DLD1 (cell line): Measurements from ENCODE around the gene LYPD1.

ENCODE experiments used
- in situ Hi-C: cut with HindIII; loops from 2 replicates; pipeline ENCODE4 v1.10.0; 2017; ENCODE audit warnings: low sequenced_read_pairs

The LYPD1 gene

DNA sequence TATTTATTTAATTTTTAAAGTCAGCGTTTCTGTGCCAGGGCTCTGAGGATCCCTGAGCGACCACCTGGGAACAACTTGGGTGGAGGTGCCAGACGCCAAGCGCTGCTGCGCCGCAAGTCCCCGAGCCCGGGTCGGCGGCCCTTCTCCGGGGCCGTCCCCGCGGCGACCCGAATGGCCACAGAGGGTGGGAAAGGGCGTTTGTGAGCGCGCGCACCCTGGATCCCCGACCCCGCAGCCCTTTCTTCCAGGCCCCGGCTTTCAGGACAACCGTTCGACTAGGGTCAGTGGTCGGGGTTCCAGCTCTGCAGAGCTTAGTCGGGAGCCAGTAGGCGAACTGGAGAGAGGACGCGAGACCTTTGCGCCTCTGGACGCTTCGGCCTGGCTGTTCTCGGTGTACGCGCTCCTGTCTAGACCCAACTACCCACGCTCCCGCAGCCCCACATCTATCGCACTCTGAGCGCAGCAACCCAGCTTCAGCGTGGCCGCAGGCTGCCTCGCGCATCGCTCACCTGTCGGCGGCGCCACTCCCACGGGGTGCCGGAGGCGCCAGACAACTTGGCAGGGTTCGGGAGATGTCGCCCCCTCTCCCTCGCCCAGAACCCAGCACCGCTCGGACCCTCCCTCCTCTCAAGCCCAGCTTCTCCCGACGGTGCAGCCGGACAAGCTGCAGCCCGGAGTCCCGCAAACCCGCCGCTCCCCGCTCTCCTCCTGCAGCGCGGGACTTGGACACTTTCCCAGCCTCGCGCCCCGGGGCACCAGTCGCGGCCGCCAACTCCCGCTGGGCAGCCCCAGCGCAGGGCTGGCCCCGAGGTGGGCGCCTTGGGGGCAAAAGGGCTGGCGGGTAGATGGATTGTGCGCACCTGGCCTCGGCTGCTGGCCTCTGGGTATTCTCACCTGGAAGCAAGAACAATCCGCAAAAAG lies 758 bp downstream of the LYPD1 start:
- in situ Hi-C loops: no loop called here

DNA sequence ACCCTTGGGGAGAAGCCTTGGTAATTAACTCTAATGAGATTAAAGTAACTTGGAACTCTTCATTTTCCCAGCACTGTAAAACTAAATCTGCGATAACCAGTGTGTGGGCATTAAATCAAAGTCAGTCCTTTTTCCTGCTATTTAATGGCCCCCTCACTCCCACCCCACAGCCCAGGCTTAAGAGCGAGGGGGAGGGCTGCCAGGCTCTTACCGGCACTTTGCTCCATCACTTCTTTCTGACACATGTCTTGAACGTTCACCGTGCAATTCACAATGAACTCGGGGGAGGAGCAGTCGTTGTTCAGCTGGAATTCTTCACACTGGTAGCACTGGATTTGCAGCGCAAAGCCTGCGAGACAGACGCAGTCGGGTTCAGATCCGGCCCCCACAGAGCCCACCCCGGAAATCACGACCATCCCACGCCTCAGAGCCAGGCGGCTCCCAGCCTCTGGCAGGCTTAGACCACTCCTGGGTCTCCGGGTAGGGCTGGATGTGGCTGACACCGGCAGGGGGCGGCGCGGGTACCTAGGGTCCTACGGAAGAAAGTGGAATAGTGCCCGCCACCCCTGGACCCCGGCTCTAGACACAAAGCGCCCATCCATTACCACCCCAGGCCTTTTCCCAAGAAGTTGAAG lies 1.7 kb downstream of the LYPD1 start:
- in situ Hi-C loops: no loop called here

DNA sequence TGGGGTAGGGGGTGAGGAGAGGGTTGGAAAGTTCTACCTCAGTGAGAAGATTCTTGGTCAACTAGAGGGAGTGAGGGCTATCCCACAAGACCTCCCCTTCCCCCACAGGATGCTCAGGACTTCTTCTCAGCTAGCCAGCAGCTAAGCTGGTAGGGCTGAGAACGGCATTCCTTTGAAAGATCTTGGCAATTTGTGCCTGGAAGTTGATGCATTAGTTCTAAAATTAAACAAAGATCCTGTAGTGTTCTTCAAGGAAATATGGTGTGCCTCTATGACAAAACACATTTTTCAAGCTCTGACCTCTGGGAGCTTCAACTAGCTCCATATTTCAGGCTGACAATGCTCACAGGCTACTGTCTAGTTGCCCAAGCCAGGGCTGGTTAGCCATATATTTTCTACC lies 2.3 kb downstream of the LYPD1 start:
- in situ Hi-C loops: no loop called here

DNA sequence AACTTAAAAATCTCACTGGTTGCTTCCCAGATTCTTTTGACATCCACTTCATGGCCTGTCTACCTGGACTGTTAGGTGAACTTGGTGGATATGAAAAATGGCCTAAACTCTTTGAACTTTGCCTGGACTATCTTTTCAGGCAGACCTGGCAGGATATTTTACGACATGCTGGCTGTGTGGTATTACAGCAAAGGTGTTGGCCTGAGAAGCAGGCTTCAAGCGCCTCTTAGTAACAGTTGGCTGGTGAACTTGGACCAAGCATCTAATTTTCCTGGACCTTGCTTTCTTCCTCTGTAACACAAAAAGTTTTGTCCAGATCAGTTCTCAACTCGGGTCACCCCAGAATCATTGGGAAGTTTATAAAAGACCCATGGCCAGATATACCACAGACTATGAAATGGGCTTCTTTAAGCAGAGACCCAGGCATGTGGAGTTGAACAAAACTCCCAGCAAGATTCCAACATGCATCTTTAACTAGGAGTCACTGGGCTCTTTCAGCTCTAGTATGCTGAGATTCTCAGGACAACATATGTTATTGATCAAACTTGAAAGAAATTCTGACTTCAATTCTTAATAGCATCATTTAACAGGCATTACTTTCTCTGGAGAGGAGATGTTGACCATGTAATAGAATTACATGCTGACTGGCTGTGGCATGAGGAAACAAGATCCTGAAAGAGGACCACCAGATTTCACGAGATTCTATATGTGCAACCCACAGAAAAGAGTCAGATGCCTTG lies 4.4 kb downstream of the LYPD1 start:
- in situ Hi-C loops: no loop called here

DNA sequence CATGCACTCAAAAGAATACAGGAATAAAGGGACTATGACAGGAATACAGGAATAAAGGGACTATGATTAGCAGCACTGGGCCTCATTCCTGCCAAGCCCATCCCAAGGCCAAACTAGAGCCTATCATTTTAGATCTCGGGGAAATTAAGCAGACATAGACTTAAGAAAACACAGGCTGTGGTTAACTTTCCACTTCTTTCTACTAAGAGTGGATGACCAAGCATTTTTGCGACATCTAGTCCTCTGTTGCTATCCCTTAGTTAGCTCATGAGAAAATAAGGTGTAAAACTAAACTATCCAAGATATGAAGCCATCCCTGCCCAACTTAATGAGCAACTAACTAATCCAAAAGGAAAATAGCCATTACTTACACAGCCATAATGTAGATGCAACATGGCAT lies 5.9 kb downstream of the LYPD1 start:
- in situ Hi-C loops: no loop called here

DNA sequence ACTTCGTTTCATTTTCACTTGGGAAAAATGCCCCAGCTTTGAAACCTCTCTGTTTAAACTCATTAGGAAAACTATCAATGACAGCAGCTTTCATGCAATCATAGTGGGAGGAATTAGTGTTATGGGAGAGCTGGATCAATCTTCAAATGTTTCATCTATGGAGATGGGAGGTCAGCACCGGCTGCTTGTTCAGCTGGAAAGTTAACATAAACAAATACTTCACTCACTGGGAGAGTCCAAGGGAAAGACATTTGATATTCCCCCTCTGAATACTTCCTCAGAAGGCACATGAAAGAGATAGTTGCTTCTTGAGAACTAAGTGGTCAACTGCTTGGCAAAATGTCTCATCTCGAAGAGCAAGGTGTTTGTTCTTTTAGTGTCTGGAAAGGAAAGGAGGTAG lies 7.3 kb downstream of the LYPD1 start:
- in situ Hi-C loops: no loop called here

DNA sequence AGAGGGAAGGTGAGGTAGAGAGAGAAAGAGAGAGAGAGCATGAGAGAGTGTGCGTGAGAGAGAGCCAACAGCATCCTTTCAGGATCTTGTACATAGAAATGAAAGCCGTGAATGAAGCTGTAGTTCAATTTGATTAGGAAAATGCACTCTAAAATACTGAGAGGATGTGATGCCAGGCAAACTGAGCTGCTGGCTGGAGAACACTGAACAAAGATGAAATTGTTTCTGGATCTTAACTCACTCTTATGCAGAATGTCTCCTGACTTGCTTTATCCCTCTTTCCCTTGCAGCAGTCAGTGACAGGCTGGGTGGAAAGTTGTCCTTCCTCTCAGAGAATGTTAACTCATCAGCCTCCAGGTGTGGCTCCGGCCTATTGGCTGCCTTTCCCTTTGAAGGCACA lies 10.7 kb downstream of the LYPD1 start:
- in situ Hi-C loops: no loop called here

DNA sequence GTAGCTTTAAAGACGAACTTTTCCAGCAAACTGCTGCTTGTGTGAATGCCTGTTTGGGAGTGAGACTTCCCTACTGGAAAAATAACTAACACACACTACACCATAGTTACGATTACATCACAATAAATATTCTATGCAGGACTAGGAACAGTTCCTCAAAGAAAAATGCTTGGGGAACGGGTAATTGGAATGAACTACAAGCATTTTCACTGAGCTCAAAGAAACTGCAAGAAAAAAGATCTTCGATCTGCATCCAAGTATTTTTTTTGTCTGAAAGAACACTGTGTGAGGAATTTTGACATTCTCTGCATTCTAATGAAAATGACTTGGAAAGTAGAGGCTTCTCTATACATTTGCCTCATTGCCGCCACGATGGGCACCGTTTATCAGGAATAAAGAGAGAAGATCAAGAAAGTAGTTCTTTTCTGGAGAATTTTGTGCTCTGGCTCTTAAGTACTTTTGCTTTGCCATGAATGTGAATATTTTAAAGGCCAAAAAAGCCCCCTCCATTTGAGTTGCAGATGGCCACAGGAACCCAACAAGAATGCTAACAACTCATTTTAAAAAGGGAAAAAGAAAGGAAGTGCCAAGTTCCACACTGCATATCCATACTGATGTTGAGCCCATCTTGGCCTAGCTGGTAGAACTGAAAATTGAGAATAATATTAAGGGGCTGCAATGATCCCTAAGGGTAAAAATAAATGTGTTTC lies 13.6 kb downstream of the LYPD1 start:
- in situ Hi-C loops: no loop called here

DNA sequence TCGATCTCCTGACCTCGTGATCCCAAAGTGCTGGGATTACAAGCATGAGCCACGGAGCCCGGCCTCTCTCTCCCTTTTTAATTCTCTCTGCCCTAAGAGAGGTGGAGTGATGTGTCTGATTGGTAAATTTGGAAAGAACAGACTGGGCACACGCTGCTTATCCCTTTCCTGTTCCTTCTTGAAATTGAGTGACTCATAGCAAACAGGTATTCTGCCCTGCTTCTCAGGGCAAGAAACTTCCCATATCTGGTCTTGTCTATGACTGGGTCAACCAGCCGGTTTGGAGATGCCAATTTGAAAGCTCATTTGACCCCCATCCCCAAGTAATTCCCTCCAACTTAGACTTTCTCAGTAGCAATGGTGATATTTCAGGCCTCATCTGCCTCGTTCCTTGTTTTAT lies 15.0 kb downstream of the LYPD1 start:
- in situ Hi-C loops: no loop called here

DNA sequence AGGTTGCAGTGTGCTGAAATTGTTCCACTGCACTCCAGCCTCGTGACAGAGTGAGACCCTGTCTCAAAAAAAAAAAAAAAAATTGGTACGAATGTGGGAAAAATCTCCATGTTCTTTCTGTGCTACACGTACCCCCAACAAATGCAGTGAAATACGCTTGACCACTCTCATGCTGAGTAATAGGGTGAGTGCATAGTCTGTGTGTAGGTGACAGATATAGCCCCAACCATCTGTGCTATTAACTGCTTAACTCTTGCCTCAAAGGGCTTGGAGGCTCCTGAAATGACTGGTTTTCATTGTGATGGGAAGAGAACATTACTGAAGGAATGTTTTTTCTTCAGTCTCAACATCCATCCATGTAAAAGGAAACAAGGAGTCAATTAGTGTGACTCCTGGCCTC lies 15.7 kb downstream of the LYPD1 start:
- in situ Hi-C loops: no loop called here

DNA sequence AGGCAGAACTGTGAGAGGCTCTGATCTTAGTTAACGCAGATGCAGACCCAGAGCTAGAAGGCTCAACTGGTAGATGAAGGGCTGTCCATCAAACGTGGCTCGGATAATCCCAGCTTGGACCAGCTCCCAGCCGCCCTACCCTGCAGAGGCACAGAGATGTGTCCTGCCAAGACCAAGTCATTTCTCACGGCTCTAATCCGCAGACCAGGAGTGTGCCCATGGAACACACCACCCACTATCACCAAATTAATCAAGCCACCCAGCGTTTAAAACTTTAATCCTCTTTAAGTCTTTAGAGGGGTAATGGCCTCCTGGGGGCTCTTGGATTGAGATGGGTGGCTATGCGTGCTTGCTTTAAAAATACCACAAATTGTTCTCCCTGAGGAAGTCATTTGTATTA lies 17.5 kb downstream of the LYPD1 start:
- in situ Hi-C loops: no loop called here

DNA sequence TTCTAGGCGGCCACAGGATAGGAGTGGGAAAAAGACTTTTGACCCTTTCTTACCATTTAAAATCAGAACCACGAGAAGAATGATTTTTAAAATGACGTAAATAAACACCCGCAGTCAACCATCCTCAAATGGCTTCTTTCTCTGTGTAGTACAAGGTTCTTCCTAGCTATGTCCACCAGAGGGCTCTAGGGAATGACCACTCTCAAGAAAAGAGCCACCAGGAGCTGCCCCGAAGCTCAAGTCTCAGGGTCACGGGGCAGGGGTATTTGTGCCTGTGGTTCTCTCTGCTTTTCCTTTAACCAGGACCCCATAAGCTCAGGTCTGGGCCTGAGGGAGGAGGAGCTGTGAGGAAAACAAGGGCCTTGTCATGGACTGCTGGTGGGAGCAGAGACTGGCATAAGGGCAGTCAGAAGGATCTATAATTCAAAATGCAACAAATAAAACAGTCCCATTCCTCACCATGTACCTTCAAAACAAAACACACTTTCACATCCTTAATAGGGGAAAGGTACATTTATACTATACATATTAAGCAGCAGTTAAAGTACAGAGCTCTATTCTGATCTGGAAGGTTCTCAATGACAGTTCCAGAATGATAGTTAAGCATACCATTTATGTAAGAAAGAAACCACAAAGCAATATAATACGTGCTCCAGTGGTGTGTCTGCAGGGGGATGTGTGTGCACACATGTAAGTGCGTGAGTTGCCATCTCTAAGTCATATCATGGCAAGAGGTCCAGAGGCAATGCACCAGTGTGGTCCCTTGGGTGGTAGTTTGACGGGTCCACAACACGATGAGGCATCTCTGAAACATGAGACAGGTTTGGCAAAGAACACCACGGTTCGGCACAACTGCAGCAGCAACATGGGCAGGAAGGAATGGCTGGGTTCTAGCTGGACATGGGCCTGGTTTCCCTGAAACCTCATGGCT lies 18.6 kb downstream of the LYPD1 start:
- in situ Hi-C loops: no loop called here

DNA sequence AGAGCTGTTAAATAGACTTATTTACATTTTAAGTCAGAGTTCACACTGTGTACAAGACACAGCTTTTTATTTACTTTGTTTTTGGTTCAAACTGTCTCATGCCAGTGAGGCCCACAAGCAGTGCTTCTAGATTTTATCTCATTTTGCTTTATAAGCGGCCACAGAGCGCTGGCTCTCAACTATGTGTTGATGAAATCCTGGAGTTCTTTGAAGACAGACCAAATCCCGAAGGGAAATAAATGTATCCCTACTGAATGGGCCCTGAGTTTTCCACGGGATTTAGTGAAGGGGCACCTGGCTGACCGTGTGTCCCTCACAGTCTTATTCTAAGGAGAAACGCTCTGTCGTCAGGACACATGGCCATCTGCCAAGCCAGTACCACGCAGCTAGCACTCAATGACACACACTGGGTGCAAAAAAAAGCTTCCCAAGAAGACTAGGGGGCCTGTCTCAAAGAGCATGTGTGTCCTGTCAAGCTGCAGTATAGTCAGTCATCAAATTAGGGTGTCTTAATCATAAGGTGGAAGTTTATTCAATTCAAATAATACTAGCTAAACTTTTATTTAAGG lies 23.4 kb downstream of the LYPD1 start:
- in situ Hi-C loops: no loop called here

DNA sequence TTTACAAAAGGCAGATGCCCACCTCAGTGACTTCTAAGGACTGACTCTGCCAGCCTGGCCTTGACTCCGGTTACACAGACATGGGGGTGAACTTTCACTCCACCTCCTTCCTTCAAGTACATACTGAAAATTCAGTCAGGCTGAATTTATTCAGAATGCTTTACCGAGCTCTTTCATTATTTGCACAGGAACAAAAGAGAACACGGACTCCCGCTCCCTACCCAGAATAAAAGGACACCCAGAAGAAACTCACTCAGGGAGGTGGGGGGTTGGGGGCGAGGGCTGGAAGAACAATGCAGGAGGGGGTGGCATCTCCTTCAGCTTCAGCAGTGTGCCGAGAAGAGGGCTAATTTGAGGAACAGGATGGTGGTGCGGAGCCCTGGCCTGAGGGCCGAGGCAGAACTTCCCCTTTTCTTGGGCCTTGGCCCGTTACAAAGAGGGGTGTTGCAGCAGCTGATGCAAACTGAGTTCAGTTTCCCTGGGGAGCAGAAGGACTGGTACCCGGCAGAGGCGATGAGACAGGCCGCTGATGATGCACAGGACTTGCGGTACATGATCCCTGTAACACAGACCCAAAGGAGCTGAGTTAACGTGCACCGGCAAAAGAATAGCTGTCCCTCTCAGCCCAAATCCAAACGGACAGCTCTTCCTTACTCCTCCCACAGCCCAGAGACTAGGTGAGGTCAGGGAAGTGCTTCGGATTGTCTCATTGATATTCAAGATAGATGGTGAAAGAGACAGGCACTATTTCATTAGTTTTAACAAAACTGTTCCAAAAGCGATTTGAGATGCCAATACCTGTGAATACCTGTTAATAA lies 24.1 kb downstream of the LYPD1 start:
- in situ Hi-C loops: no loop called here

DNA sequence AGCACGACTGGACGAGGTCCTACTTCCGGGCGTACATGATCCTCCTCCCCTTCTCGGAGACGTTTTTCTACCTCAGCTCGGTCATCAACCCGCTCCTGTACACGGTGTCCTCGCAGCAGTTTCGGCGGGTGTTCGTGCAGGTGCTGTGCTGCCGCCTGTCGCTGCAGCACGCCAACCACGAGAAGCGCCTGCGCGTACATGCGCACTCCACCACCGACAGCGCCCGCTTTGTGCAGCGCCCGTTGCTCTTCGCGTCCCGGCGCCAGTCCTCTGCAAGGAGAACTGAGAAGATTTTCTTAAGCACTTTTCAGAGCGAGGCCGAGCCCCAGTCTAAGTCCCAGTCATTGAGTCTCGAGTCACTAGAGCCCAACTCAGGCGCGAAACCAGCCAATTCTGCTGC lies 24.8 kb downstream of the LYPD1 start:
- in situ Hi-C loops: no loop called here

DNA sequence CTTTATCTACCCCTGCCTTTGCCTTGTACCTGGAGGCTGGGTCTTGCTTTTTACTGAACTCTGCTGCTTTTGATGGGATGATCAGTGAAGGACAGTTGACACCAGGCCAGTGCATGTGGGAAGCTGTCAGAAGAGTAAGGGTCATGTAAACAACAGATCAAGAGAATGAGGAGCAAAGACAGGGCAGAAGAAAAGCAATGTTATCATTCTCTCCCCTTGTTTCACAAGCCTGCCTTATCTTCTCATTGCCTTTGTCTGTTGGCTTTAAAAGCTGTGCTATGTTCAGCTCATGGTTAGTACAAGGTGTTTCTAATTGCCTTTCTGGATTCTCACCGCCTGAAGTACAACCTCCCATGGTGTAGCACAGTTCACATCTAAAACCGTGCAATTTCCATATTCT lies 27.6 kb downstream of the LYPD1 start:
- in situ Hi-C loops: no loop called here

DNA sequence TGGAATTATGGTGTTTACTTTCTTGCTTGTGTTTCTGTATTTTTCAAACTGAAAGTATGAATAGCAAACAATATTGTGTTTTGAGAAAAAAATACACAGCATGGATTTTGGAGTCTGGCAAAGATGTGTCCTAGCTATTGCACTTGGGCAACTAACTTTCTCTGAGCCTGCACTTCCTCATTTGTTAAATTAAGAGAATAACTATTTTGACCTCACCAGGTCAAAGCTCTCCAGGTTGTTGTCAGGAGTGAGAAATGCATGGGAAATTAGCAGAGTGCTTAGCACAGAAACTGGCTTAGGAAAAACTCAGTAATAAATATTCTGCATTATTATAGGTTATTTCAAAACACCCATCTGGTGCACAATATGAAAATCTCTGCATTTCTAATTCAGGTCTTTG lies 28.2 kb downstream of the LYPD1 start:
- in situ Hi-C loops: no loop called here

DNA sequence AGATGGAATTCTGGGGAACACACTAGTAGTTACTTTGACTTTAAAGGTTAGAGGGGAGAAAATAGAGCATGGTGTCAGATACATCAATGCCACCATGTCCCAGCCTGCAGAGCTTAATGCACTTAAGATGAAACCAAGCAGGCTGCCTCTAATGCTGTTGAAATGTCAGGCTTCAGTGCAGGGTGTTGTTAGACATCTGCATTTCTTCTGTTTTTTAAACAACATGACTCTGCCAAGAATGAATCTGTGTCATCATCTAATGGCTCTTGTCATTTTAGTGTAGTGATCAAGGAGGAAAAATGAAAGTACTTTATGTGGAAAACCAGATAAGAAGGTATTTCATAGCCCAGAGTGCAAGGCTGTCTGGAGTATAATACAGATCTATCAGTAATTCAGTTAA lies 29.9 kb downstream of the LYPD1 start:
- in situ Hi-C loops: no loop called here
